Measurements from ENCODE around the gene SMAD6. TPM values are rescaled to one million over a fixed set of nuclear protein-coding genes. Genes with fewer than 3 reads are reported as not detected.

SMAD6 gene
- total RNA-seq, 2 donors from 2014 or later = 190 to 213 TPM

- no peak for TF ChIP-seq CTCF (conservative IDR thresholded peaks at IDR 0.05)
- Histone ChIP-seq H3K4me3 (ENCODE audit: low read length) (no peak overlapping the region), H3K36me3 (ENCODE audit: control insufficient read depth, insufficient read depth, low read length) (no peaks in the 10 kb centered on the region), H3K4me1 (ENCODE audit: control insufficient read depth, insufficient read depth, low read length) (peaks cover 16% of the 10 kb centered on the region), H3K9ac (ENCODE audit: extremely low read depth, low read length, poor library complexity, severe bottlenecking) (no peak overlapping the region), H3K9me3 (ENCODE audit: control insufficient read depth, low read length) (peaks cover 30% of the 10 kb centered on the region), H3K27ac (ENCODE audit: low read depth, low read length) (peak overlapping the region; percentile 36), H3K27me3 (ENCODE audit: control insufficient read depth, insufficient read depth, low read length, poor library complexity, severe bottlenecking) (no peaks in the 10 kb centered on the region)
- no peak for DNase-seq
- peaks cover 45% of the 10 kb centered on the region for H3K4me1 Mint-ChIP-seq
- peak overlapping the region; percentile 95 for H3K27ac Mint-ChIP-seq
- H3K4me3 Mint-ChIP-seq = no peak overlapping the region
- peaks cover 3% of the 10 kb centered on the region for H3K27me3 Mint-ChIP-seq (ENCODE audit: insufficient read depth)
- H3K9me3 Mint-ChIP-seq = peaks cover 33% of the 10 kb centered on the region
- no peaks in the 10 kb centered on the region for H3K36me3 Mint-ChIP-seq (ENCODE audit: low read depth)
Observed at GRCh38 chr15:66680502-66680901, 21.5 kb upstream of the SMAD6 start.

- Histone ChIP-seq H3K27me3 (ENCODE audit: control insufficient read depth, insufficient read depth, low read length, poor library complexity, severe bottlenecking) (no peaks in the 10 kb centered on the region), H3K27ac (ENCODE audit: low read depth, low read length) (no peak overlapping the region), H3K9me3 (ENCODE audit: control insufficient read depth, low read length) (peaks cover 30% of the 10 kb centered on the region), H3K4me1 (ENCODE audit: control insufficient read depth, insufficient read depth, low read length) (peaks cover 16% of the 10 kb centered on the region), H3K4me3 (ENCODE audit: low read length) (peak overlapping the region; percentile 61), H3K9ac (ENCODE audit: extremely low read depth, low read length, poor library complexity, severe bottlenecking) (no peak overlapping the region), H3K36me3 (ENCODE audit: control insufficient read depth, insufficient read depth, low read length) (no peaks in the 10 kb centered on the region)
- H3K27ac Mint-ChIP-seq = no peak overlapping the region
- no peak overlapping the region for H3K4me3 Mint-ChIP-seq
- H3K9me3 Mint-ChIP-seq = peaks cover 35% of the 10 kb centered on the region
- peaks cover 37% of the 10 kb centered on the region for H3K4me1 Mint-ChIP-seq
- no peaks in the 10 kb centered on the region for H3K36me3 Mint-ChIP-seq (ENCODE audit: low read depth)
- H3K27me3 Mint-ChIP-seq (ENCODE audit: insufficient read depth) = peaks cover 3% of the 10 kb centered on the region
- DNase-seq = no peak
- TF ChIP-seq CTCF (conservative IDR thresholded peaks at IDR 0.05) = no peak
- whole genome bisulfite sequencing, 2 experiments (ENCODE audit: insufficient coverage in 1 of 2, insufficient read length in 1 of 2) = 96 to 100% methylated on average over 2 of the region's 2 CpGs
Observed at GRCh38 chr15:66681395-66681794, 20.6 kb upstream of the SMAD6 start.

GRCh38 chr15:66682246-66682645 is 19.8 kb upstream of the SMAD6 start:
- Histone ChIP-seq H3K4me3 (ENCODE audit: low read length) (no peak overlapping the region), H3K36me3 (ENCODE audit: control insufficient read depth, insufficient read depth, low read length) (no peaks in the 10 kb centered on the region), H3K9me3 (ENCODE audit: control insufficient read depth, low read length) (peaks cover 30% of the 10 kb centered on the region), H3K27me3 (ENCODE audit: control insufficient read depth, insufficient read depth, low read length, poor library complexity, severe bottlenecking) (no peaks in the 10 kb centered on the region), H3K4me1 (ENCODE audit: control insufficient read depth, insufficient read depth, low read length) (peaks cover 16% of the 10 kb centered on the region), H3K27ac (ENCODE audit: low read depth, low read length) (no peak overlapping the region), H3K9ac (ENCODE audit: extremely low read depth, low read length, poor library complexity, severe bottlenecking) (no peak overlapping the region)
- WGBS, 2 experiments (ENCODE audit: insufficient coverage in 1 of 2, insufficient read length in 1 of 2) = 97 to 100% methylated on average over 2 of the region's 2 CpGs
- peaks cover 3% of the 10 kb centered on the region for H3K27me3 Mint-ChIP-seq (ENCODE audit: insufficient read depth)
- H3K27ac Mint-ChIP-seq = no peak overlapping the region
- no peak overlapping the region for H3K4me3 Mint-ChIP-seq
- H3K36me3 Mint-ChIP-seq (ENCODE audit: low read depth) = no peaks in the 10 kb centered on the region
- TF ChIP-seq CTCF (conservative IDR thresholded peaks at IDR 0.05) = no peak
- no peak for DNase-seq
- H3K4me1 Mint-ChIP-seq = peaks cover 37% of the 10 kb centered on the region
- H3K9me3 Mint-ChIP-seq = peaks cover 39% of the 10 kb centered on the region
